ENCODE data around the gene ST7L.

Gene ST7L

GRCh38 chr1:112618114-112618720 lies 724 bp downstream of the ST7L start:
- DNase-seq (ENCODE audit: low read depth in 2 of 3, low spot score in 2 of 3): no peak

DNA sequence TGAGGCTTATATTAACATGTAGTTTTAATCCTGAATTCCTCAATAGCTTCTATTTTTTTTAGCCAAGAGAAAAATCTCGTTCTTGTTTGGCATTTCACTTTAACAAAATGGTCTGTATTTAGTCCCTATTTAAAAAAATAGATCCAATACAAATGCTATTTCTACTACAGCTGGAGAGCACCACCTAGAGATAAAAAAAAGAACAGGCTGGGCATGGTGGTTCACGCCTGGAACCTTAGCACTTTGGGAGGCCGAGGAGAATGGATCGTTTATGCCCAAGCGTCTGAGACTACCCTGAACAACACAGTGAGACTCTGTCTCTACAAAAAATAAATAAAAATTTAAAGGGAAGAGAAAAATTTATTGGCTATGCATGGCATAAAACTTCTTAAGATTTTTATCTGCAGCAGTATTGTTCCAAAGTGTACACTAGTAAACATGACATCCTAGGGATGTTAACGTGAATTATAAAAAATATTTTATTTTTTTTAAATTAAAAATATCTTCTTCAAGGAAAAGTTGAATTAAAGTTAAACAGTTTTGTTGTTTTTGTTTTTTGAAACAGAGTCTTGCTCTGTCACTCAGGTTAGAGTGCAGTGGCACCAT lies 4.4 kb downstream of the ST7L start:
- no peak for DNase-seq (ENCODE audit: low read depth in 2 of 3, low spot score in 2 of 3)

DNA sequence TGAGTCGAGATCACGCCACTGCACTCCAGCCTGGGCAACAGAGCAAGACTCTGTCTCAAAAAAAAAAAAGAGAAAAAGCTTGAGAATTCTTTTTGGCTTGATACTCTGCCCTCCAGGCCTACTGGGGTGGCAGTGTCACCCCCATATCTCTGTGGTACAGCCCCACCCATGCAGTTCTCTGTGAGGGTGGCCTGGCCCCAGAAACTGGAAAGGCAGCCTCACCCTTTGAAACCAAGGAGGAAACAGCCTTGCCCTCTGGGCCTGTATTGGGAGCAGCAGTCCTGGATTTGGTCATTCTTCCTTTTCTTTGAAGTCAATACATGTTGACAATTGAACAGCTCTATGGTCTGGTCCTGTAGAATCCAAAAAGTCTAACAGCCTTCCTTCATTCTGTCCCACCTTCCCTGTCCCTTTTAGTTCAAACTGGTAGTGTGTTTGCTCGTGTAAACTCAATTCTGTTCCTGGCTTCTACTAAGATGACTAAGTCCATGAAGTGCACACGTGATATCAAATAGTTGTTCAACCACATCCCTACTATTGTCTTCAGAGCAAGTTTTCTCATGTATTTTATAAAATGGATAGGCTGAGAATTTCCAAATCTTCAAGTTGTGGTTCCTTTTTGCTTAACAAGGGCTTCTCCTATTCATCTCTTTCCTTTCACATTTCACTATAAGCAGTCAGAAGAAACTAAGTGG lies 13.2 kb downstream of the ST7L start:
- no peak for DNase-seq (ENCODE audit: low read depth in 2 of 3, low spot score in 2 of 3)

DNA sequence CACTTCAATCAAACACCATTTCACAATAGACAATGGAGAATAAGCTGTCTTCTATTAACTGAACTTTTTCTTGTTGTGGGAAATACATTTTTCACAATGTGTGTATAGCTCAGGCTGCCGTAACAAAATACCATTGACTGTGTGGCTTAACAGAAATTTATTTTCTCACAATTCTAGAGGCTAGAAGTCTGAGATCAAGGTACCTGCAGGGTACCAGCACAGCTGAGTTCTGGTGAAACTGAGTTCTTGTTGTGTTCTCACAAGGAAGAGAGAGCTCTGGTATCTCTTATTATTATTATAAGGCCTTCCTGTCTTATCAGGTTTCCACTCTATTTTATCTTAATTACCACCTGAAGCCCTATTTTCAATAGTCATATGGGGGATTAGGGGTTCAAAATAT lies 15.4 kb downstream of the ST7L start:
- DNase-seq (ENCODE audit: low read depth in 2 of 3, low spot score in 2 of 3): no peak

DNA sequence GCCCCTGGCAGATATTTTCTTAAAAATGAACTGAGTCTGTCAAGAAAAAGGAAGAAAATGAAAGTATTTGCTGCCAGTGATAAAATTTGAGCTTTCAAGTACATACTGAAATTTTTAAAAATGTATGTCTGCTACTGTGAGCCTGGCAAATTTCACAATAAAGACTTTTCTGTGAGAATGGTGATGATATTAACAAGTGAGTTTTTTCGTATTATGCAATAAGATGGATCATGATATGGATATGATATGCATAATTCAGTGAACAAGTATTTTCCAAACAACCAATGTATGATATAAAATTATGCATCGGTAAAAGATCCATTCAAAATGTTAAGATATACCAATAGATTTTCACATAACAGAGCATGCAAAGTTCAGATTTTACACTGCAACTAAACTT lies 15.9 kb downstream of the ST7L start:
- DNase-seq (ENCODE audit: low read depth in 2 of 3, low spot score in 2 of 3): no peak

DNA sequence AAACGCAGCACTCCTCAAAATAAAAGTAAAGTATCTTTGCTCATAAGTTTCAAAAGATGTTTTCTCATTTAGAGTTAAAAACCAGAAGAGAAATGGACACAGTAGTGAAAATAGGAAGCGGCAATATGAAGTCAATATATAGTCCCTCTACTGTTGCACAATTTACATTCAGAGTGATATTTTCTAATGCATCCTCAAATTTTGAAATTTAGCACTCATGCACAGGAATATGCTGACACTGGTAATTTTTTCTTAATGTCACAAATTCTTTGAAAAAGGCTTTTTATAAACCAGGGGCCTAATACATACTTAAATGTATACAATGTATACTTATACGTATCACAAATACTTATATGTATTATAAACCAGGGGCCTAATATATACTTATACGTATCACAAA lies 19.5 kb downstream of the ST7L start:
- DNase-seq (ENCODE audit: low read depth in 2 of 3, low spot score in 2 of 3): no peak

GRCh38 chr1:112594208-112594876 lies 24.6 kb downstream of the ST7L start:
- DNase-seq (ENCODE audit: low read depth in 2 of 3, low spot score in 2 of 3): no peak

- DNase-seq (ENCODE audit: low read depth in 2 of 3, low spot score in 2 of 3): no peak
Observed at GRCh38 chr1:112589766-112590165, 29.2 kb downstream of the ST7L start.

DNA sequence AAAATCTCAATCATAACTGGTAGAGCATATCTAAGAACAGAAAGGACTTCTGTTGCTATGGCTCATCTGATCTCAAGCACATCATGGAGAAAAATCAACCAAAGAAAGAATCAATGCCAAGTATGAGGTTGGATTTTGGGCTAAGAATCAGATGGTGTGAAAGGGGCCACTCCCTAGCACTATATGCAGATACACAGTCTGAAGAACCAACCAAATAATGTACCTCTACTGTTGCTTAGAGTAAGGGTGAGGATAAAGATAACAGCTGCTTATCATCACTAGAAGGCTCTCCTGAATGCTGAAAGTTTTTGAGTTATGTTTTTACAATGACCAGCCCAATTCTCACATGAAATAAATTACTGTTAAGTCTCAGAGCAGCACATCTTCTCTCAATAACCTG lies 35.6 kb downstream of the ST7L start:
- DNase-seq (ENCODE audit: low read depth in 2 of 3, low spot score in 2 of 3): no peak

DNA sequence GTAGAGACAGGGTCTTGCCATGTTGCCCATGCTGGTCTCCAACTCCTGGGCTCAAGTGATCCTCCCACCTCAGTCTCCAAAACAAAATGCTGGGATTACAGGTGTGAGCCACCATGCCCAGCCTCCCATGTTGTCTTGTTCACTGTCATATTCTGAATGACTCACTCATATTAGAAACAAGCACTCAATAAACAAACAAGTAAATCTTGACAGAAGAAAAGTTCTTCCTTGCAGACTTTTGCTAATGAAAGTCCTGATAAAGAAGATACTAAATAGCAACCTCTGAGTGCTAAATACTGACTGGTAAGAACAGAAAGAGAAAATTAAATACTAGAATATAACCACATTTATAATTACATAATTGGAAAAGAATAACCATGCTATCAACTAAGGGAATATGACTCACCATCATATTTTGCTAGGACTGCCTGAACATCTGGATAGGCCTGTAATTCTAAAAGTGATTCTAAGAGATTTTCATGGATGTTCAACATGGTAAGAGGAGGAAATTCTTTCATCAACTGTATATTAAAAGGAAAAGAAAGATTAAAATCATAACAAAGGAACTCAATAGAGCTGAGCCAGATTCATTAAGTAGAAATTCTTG lies 37.3 kb downstream of the ST7L start:
- DNase-seq (ENCODE audit: low read depth in 2 of 3, low spot score in 2 of 3): no peak

GRCh38 chr1:112579801-112580510 lies 39.0 kb downstream of the ST7L start:
- DNase-seq (ENCODE audit: low read depth in 2 of 3, low spot score in 2 of 3): no peak

GRCh38 chr1:112576240-112576639 lies 42.7 kb downstream of the ST7L start:
- DNase-seq (ENCODE audit: low read depth in 2 of 3, low spot score in 2 of 3): no peak

- no peak for DNase-seq (ENCODE audit: low read depth in 2 of 3, low spot score in 2 of 3)
Observed at GRCh38 chr1:112575154-112575804, 43.7 kb downstream of the ST7L start.

- DNase-seq (ENCODE audit: low read depth in 2 of 3, low spot score in 2 of 3): no peak
Observed at GRCh38 chr1:112565800-112566199, 53.1 kb downstream of the ST7L start.

DNA sequence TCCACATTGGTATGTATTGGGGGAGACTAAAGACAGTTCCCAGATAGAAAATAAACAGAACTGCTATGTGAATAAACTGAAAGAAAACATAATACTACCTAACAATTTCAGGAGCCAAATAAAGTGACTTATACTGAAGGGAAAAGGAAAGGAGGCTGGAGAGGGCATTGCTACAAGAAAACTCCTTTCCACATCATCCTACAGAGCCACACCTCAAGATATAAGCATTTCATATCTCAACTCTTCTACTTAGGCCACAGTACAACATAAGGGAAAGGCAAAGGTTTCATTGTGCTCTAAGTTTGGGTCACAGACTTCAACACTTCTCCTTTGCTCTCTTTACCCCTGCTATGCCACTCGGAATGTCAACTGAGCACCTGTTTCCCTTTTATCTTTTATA lies 54.9 kb downstream of the ST7L start:
- no peak for DNase-seq (ENCODE audit: low read depth in 2 of 3, low spot score in 2 of 3)

- DNase-seq (ENCODE audit: low read depth in 2 of 3, low spot score in 2 of 3): no peak
Observed at GRCh38 chr1:112563341-112563740, 55.6 kb downstream of the ST7L start.

DNA sequence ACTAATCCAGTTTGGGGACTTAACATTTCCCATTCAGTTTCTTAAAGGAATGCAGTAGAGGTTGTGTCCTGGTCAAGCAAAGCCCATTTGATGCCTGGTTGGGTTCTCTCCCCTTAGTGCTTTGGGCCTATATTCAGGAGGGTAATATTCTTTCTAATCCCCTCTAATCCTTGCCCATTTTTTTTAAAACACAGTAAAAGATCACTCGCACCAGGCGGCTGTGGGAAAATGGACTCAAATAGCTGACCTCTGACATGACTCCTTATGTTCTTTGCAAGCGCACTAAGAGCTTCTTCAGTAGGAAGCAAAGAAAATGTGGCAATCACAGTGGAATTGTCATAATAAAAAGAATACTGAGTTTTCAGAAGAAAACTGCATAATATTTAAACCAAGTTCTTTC lies 60.3 kb downstream of the ST7L start:
- no peak for DNase-seq (ENCODE audit: low read depth in 2 of 3, low spot score in 2 of 3)

GRCh38 chr1:112557385-112557784 lies 61.6 kb downstream of the ST7L start:
- no peak for DNase-seq (ENCODE audit: low read depth in 2 of 3, low spot score in 2 of 3)

- DNase-seq (ENCODE audit: low read depth in 2 of 3, low spot score in 2 of 3): no peak
Observed at GRCh38 chr1:112554411-112554810, 64.5 kb downstream of the ST7L start.

- DNase-seq (ENCODE audit: low read depth in 2 of 3, low spot score in 2 of 3): no peak
Observed at GRCh38 chr1:112549590-112549989, 69.4 kb downstream of the ST7L start.

GRCh38 chr1:112548547-112548946 lies 70.4 kb downstream of the ST7L start:
- no peak for DNase-seq (ENCODE audit: low read depth in 2 of 3, low spot score in 2 of 3)
